ENCODE measurements around the gene SLC35A4. TPM values are rescaled to one million over a fixed set of nuclear protein-coding genes. Genes with fewer than 3 reads are reported as not detected.

SLC35A4 gene
- total and polyA plus RNA-seq, 2 of the 13 experiments (the other 11 are each of a cell fraction or from before 2014, with no cell fraction given) = 0.71 to 4.0 TPM

DNA sequence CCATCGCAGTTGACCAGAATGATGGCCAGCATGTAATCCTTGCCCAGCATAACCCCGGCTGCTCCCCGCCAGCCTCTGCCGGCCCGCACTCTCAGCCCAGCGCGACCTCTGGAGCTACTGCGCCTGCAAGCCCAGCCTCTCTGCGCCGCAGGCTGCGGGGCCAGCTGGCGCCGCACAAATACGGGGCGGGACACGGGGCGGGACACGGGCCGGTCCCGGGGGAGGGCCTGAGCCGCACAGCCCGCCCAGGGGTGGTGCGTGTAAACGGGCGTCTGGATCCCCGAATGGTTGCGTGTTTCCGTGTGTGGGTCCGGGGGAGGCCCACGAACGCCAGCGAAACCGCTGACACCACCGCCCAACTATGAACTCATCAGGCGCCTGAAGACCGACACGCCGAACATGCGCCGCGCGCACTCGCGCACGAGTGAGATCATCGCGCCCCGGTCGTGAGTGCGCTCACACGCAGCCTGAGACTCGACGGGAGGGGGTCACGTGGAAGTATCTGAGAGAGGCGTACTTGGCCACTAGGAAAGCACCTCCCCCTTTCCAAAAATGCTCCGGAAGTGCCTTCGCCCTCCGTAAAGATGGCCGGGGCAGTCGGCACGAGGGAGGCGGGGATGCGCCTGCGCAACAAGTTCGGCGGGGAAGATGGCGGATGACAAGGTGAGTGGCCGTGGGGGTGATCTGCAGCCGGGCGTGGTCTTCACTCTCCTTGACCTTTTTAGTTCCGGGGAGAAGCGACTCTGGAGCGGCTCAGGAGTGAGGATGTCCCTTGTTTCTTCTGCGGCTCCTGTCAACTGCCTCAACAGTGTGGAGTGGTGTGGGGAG lies at the start of gene SLC35A4, which contains the start of gene APBB3 (continued):
- TF ChIP-seq, protein P1, sequence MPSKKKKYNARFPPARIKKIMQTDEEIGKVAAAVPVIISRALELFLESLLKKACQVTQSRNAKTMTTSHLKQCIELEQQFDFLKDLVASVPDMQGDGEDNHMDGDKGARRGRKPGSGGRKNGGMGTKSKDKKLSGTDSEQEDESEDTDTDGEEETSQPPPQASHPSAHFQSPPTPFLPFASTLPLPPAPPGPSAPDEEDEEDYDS (CRISPR knock-in tag; IDR thresholded peaks at IDR 0.05) = peak; percentile 37; the same call in 1 of the 2 replicates
- TF ChIP-seq BHLHE40 (IDR thresholded peaks at IDR 0.05; ENCODE audit: low read length) (no peak), ZNF556 (CRISPR knock-in tag; IDR thresholded peaks at IDR 0.05; ENCODE audit: borderline replicate concordance) (no peak), CHD4 (IDR thresholded peaks at IDR 0.05; ENCODE audit: borderline replicate concordance, low read length) (no peak), TCF7L2 (IDR thresholded peaks at IDR 0.05; ENCODE audit: low read depth, low read length) (no peak), FLYWCH1 (CRISPR knock-in tag; IDR thresholded peaks at IDR 0.05) (0 out of 2 replicates have a peak, but pooled peaks have one; percentile 57), TGIF2 (CRISPR knock-in tag; IDR thresholded peaks at IDR 0.05) (no peak), ZSCAN9 (CRISPR knock-in tag; IDR thresholded peaks at IDR 0.05; ENCODE audit: borderline replicate concordance) (no peak), GABPB1 (CRISPR knock-in tag; IDR thresholded peaks at IDR 0.05) (peak; percentile 68), CCDC6 (CRISPR knock-in tag; IDR thresholded peaks at IDR 0.05) (no peak), SP4 (CRISPR knock-in tag; IDR thresholded peaks at IDR 0.05) (peak; percentile 67), ZNF44 (CRISPR knock-in tag; IDR thresholded peaks at IDR 0.05) (no peak), KDM6A (CRISPR knock-in tag; IDR thresholded peaks at IDR 0.05; ENCODE audit: low read depth) (no peak), MXD4 (CRISPR knock-in tag; IDR thresholded peaks at IDR 0.05) (peak; percentile 22; the same call in 1 of the 2 replicates), KDM1A (CRISPR knock-in tag; IDR thresholded peaks at IDR 0.05) (no peak), HOXA9 (CRISPR knock-in tag; IDR thresholded peaks at IDR 0.05; ENCODE audit: borderline replicate concordance) (0 out of 2 replicates have a peak, but pooled peaks have one; percentile 34), ZMYM3 (CRISPR knock-in tag; IDR thresholded peaks at IDR 0.05) (no peak), ZNF138 (CRISPR knock-in tag; IDR thresholded peaks at IDR 0.05; ENCODE audit: low read depth) (no peak), ZSCAN29 (CRISPR knock-in tag; conservative IDR thresholded peaks at IDR 0.05) (no peak), SP1 (IDR thresholded peaks at IDR 0.05) (no peak), SP1 (CRISPR knock-in tag; IDR thresholded peaks at IDR 0.05) (no peak), GATAD1 (CRISPR knock-in tag; IDR thresholded peaks at IDR 0.05) (no peak)
- TF ChIP-seq, protein P2, sequence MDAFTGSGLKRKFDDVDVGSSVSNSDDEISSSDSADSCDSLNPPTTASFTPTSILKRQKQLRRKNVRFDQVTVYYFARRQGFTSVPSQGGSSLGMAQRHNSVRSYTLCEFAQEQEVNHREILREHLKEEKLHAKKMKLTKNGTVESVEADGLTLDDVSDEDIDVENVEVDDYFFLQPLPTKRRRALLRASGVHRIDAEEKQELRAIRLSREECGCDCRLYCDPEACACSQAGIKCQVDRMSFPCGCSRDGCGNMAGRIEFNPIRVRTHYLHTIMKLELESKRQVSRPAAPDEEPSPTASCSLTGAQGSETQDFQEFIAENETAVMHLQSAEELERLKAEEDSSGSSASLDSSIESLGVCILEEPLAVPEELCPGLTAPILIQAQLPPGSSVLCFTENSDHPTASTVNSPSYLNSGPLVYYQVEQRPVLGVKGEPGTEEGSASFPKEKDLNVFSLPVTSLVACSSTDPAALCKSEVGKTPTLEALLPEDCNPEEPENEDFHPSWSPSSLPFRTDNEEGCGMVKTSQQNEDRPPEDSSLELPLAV (CRISPR knock-in tag; conservative IDR thresholded peaks at IDR 0.05; ENCODE audit: low read depth) = no peak
- TF ChIP-seq, protein P3, sequence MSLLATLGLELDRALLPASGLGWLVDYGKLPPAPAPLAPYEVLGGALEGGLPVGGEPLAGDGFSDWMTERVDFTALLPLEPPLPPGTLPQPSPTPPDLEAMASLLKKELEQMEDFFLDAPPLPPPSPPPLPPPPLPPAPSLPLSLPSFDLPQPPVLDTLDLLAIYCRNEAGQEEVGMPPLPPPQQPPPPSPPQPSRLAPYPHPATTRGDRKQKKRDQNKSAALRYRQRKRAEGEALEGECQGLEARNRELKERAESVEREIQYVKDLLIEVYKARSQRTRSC (CRISPR knock-in tag; IDR thresholded peaks at IDR 0.05; ENCODE audit: low read depth) = no peak
- TF ChIP-seq, protein P4, sequence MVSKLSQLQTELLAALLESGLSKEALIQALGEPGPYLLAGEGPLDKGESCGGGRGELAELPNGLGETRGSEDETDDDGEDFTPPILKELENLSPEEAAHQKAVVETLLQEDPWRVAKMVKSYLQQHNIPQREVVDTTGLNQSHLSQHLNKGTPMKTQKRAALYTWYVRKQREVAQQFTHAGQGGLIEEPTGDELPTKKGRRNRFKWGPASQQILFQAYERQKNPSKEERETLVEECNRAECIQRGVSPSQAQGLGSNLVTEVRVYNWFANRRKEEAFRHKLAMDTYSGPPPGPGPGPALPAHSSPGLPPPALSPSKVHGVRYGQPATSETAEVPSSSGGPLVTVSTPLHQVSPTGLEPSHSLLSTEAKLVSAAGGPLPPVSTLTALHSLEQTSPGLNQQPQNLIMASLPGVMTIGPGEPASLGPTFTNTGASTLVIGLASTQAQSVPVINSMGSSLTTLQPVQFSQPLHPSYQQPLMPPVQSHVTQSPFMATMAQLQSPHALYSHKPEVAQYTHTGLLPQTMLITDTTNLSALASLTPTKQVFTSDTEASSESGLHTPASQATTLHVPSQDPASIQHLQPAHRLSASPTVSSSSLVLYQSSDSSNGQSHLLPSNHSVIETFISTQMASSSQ (IDR thresholded peaks at IDR 0.05; ENCODE audit: low read depth) = no peak
- TF ChIP-seq, protein P4 (CRISPR knock-in tag; IDR thresholded peaks at IDR 0.05; ENCODE audit: borderline replicate concordance) = peak; percentile 32; the same call in 1 of the 2 replicates

All from HepG2 (cell line).